GM18868 (cell line): ENCODE measurements around the gene WDR93.
"Not testable (repeated sequence)": the region's sequence is repeated elsewhere in the genome, so short reads cannot be mapped to it uniquely, and the experiment has no call there.

Experiments used
- ATAC-seq: cut with Tn5 transposase; IDR thresholded peaks from one replicate; pipeline ENCODE4 v1.9.1; 2021; ENCODE audit warnings: mild to moderate bottlenecking, moderate library complexity; ENCODE audit not compliant: unreplicated experiment

Gene WDR93

DNA sequence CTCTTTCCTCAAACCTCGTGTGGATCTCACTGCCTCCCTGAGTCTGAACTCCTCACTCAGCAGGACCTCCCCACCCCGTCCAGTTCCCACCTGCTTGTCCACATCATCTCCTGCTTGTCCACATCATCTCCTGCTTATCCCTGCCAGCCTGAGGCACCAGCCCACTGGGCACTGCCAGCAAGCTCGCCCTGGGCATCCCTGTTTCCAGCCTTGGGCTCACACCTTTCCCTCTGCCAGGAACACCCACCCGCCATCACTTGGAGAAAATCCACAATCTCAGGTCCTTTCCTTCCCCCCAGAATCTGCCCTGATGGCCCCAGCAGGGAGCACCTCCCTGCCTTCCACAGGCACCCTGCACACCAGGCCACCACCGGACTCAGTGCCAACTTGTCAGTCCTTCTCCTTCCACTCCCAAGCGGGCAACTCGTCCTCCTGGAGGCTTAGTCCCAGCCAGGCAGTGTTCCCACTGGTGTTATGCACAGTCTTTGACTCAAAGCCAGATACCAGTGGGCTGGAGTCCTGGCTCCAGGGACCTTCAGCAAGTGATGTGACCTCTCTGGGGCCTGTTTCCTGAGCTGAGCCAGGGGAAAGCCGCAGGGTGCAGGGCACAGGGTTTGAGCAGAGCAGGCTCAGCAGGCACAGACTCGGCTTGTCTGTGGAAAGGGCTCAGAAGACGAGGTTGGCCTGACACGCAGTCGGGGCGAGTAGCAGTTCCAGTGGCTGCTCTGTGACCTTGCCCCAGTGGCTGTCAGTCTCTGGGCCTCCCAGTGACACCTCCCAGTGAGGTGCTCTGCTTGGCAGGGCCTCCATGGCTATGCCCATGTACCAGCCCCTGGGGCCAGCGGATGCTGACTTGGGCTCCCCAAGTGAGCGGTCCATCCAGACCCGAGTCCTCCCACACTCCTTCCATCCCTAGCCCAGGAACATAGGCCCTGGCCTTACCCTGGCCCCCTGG is 76.0 kb downstream of the WDR93 start:
- ATAC-seq = no peak

- no peak for ATAC-seq
Observed at GRCh38 chr15:89767411-89767915, 76.9 kb downstream of the WDR93 start.

DNA sequence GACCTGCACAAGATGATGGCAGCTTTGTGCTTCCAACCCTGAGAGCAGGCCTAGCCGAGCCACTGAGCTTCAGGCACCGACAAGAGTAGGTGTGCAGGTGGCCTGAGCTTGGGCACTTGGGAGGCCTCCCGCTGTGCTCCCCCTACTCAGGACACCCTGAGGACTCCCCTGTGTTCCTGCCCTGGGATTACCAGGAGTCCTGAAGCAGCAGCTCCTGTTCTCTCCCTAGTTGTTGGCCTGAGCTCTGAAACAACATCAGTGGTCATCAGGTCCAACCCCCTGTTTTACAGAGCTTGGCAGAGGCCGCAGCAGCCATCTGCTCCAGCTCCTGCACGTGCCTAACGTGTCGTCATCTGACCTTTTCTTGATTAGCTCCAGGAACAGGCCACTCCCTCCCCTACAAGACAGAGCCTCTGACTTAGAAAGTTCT is 77.5 kb downstream of the WDR93 start:
- no peak for ATAC-seq

GRCh38 chr15:89769366-89769765 is 78.8 kb downstream of the WDR93 start:
- ATAC-seq = no peak

DNA sequence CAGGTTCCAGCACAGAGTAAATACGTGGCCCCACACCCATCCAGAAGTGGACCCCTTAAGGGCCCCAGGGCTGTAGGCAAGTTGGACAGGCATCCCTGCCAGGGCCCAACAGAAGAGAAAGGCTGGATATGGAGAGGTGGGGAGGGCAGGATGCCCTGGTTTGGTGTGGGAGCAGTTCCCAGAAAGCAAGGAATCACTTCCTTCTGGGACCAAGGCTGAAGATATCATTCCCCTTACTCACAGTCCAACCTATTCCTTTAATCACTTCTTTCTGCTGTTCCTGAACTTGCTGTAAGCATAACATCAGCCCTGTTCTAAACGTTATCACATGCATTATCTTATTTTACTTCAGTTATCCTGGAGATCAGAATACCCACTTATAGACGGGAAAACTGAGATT is 79.4 kb downstream of the WDR93 start:
- no peak for ATAC-seq

- ATAC-seq = no peak
Observed at GRCh38 chr15:89772932-89773583, 82.4 kb downstream of the WDR93 start.

- ATAC-seq = no peak
Observed at GRCh38 chr15:89774492-89774891, 83.9 kb downstream of the WDR93 start.

DNA sequence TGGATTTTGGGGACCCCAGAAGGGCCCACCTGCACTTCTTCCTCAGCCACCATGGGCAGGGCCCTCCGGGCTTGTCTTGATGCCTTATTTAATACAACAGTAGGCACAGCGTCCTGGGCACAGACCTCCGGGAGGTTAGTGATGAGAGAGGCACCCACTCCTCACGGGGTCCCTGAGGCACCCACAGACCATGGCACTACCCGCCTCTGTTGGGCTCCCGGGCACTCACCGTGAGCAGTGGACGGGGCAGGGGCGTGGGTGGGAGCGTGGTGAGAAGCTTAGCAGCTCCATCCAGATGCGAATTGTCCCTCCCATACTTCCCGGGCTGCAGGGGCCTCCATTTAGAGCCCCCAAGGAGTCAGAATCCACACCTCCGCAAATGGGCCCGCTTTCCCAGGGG is 85.2 kb downstream of the WDR93 start:
- ATAC-seq = no peak

- no peak for ATAC-seq
Observed at GRCh38 chr15:89776274-89777072, 85.9 kb downstream of the WDR93 start, which contains the start of gene MESP2. MESP2 (plus strand) TSS chr15:89776332; CDS start chr15:89776358, 26 bp downstream.

DNA sequence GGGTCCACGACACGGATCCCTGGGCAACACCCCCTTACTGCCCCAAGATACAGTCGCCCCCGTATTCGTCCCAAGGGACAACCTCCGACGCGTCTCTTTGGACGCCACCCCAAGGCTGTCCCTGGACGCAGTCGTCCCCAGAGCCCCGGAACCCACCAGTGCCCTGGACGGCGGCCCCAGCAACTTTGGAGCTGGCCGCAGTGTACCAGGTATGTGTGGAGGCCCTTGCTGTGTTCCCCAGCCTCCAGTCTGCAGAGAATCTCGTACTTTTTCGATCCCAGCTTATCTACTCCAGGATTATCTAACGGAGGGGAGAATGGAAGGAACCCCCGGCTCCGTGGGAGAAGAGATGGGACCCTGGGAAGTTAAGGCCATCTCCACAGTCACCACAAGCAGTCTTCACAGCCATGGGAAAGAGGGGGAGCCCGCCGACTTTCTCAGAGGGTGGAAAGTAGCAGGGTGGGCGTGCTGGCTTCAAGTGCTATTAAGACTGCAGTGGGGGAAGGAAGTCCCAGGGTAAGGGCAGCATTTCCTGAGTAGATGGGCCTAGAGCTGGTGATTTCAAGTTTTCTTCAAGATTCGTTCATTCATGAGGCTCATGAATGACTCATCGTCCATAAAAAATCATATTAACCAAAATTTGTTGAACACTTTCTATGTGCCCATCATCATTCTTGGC is 86.6 kb downstream of the WDR93 start:
- ATAC-seq = no peak

DNA sequence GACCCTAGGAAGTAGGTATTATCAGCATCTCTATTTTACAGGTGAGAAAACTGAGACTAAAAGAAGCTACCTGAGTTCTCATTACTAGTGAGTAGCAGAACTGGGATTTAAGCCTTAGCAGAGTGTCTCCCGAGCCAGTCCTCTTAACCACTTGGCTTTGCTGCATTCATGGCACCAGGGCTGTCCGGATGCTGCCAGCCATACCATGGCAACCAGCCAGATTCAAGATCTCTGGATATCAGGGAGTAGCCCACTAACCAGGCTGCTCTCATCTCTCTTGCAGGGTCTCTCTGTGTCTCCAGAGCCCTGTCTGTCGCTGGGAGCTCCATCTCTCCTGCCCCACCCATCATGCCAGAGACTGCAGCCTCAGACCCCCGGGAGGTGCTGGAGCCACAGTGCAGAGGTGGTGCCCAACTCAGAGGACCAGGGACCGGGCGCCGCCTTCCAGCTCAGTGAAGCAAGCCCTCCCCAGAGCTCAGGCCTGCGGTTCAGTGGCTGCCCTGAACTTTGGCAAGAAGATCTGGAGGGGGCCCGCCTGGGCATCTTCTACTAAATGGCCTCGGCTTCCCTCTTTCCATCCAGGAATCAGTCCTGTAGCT is 87.3 kb downstream of the WDR93 start:
- ATAC-seq = no peak

- ATAC-seq = no peak
Observed at GRCh38 chr15:89778861-89779260, 88.2 kb downstream of the WDR93 start.

DNA sequence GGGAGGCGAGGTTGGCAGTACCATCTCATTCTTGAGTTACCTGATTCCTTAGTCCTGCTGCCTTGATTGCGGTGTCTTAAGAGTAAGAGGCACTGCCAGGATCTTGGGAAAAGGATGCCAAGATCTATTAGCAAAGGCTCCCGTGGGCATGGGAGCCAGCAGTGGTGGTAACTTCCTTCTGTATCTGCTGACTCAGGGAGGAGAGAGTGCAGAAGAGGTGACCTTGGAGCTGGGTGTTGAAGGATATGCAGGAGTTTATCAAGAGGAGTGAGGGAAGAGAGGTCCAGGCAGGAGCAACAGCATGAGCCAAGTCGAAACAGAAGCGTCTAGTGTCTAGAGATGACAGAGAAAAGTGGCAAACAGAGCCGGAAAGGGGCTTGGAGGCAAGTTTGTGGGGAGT is 90.0 kb downstream of the WDR93 start:
- no peak for ATAC-seq

DNA sequence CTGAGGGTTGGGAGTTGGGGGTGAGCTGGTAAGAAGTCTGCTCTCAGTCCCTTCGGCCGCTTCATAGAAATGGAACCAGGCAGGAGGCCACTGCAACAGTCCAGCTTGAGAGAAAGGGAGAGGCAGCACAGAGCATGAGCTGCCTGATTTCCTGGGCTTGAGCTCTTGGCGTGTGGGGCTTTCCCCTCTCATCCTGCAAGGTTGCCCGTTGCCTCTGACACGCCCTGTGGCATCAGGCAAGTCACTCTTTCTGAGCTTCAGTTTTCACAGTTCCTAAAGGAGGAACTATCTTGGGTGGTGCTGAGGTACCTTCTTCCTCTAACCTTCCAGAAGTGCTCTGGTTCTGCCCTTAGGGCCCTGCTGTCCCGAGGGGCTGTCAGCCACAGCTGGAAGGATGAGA is 90.4 kb downstream of the WDR93 start:
- ATAC-seq = peak; percentile 49

GRCh38 chr15:89781891-89782618 is 91.4 kb downstream of the WDR93 start:
- ATAC-seq = no peak

DNA sequence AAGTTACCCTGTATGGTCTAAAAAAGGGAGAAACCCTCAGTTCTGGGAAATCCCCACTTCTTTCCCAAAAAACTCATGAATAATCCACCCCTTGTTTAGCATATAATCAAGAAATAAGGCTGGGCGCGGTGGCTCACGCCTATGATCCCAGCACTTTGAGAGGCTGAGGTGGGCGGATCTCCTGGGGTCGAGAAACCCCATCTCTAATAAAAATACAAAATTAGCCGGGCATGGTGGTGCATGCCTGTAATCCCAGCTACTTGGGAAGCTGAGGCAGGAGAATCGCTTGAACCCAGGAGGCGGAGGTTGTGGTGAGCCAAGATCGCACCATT is 92.0 kb downstream of the WDR93 start:
- ATAC-seq = not testable (repeated sequence)

GRCh38 chr15:89783111-89783860 is 92.7 kb downstream of the WDR93 start:
- no peak for ATAC-seq

DNA sequence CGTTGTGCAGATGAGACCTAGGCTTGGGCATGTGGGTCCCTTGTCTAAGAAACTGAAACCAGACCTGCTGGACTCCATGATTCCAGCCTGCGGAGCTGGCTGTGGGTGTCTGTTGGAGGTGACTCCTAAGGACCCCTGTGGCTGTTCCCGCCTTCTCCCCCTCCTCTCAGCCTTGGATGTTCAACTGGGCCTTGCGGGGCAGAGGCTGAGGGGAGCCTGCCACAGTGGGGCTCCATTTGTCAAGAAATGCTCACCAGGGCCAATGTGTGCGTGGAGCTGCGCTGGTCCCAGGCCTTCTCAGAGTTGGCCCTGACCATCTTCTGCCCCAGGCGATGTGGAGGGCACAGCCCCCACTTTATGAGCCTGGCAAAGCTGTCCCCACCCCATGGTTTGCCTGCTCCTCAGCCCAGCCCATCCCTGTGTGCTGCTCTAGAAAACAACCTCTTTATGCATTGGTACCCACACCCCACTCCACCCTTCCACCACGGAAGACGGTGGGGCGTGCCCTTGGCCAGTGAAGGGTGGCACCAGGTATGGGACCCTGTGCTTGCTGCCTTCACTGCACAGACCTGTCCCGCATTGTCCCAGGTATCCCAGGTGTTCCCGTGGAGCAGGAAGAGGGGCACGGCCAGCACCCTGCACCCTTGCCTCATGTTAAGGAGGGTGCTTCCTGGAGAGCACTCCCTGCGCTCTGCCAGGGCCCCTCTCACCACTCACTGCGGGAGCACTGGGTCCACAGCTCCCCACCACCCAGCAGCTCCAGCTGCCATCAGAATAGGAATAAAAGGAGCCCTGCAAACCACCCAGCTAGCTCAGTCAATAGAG is 93.5 kb downstream of the WDR93 start:
- ATAC-seq = no peak
